ENCODE results near the gene RPGRIP1L. TPM values are rescaled to one million over a fixed set of nuclear protein-coding genes. Genes with fewer than 3 reads are reported as not detected.

Gene RPGRIP1L
- total and polyA plus RNA-seq, 2 donors from 2014 or later: 4.3 to 10.2 TPM

- no peaks in the 10 kb centered on the region for H3K27me3 ChIP-seq (ENCODE audit: control insufficient read depth, insufficient read depth, low read length)
- H3K27ac ChIP-seq (ENCODE audit: low read depth in 2 of 2, low read length in 2 of 2): no peak overlapping the region
- H3K9me3 ChIP-seq (ENCODE audit: control insufficient read depth in 2 of 3, insufficient read depth in 1 of 3, low read length in 3 of 3): no peaks in the 10 kb centered on the region
- DNase-seq: no peak
- H3K4me1 ChIP-seq (ENCODE audit: control insufficient read depth in 2 of 3, insufficient read depth in 2 of 3, low read depth in 1 of 3, low read length in 3 of 3): no peaks in the 10 kb centered on the region
- no peak for FAIRE-seq
- no peak for TF ChIP-seq CTCF (IDR thresholded peaks at IDR 0.05; ENCODE audit: borderline replicate concordance, extremely low read depth, insufficient read depth)
- H3K4me3 ChIP-seq (ENCODE audit: low read length in 3 of 3): no peak overlapping the region
- peaks cover 0 to 2% (median 0%) of the 10 kb centered on the region in 3 donors for H3K36me3 ChIP-seq (ENCODE audit: control insufficient read depth in 2 of 3, insufficient read depth in 3 of 3, low read length in 3 of 3)
- no peak overlapping the region for H3K9ac ChIP-seq (ENCODE audit: low read length in 3 of 3)
- intact Hi-C loops (cut with DNase I): no loop called here
Observed at GRCh38 chr16:53632526-53632925, 71.1 kb downstream of the RPGRIP1L start.

- no peak for TF ChIP-seq CTCF (IDR thresholded peaks at IDR 0.05; ENCODE audit: borderline replicate concordance, extremely low read depth, insufficient read depth)
- Histone ChIP-seq H3K4me1 (ENCODE audit: control insufficient read depth in 2 of 3, insufficient read depth in 2 of 3, low read depth in 1 of 3, low read length in 3 of 3) (no peaks in the 10 kb centered on the region), H3K27ac (ENCODE audit: low read depth in 2 of 2, low read length in 2 of 2) (no peak overlapping the region), H3K9ac (ENCODE audit: low read length in 3 of 3) (no peak overlapping the region), H3K4me3 (ENCODE audit: low read length in 3 of 3) (no peak overlapping the region), H3K36me3 (ENCODE audit: control insufficient read depth in 2 of 3, insufficient read depth in 3 of 3, low read length in 3 of 3) (no peaks in the 10 kb centered on the region), H3K27me3 (ENCODE audit: control insufficient read depth, insufficient read depth, low read length) (no peaks in the 10 kb centered on the region), H3K9me3 (ENCODE audit: control insufficient read depth in 2 of 3, insufficient read depth in 1 of 3, low read length in 3 of 3) (no peaks in the 10 kb centered on the region)
- DNase-seq (no peak), FAIRE-seq (no peak)
- intact Hi-C loops (cut with DNase I): no loop called here
Observed at GRCh38 chr16:53631236-53632025, 72.2 kb downstream of the RPGRIP1L start.

GRCh38 chr16:53629607-53630312 lies 73.9 kb downstream of the RPGRIP1L start:
- DNase-seq: no peak
- H3K9ac ChIP-seq (ENCODE audit: low read length in 3 of 3): no peak overlapping the region
- intact Hi-C loops (cut with DNase I): no loop called here

More at GRCh38 chr16:53629607-53630312, 73.9 kb downstream of the RPGRIP1L start:
- Histone ChIP-seq H3K27me3 (ENCODE audit: control insufficient read depth, insufficient read depth, low read length) (no peaks in the 10 kb centered on the region), H3K4me1 (ENCODE audit: control insufficient read depth in 2 of 3, insufficient read depth in 2 of 3, low read depth in 1 of 3, low read length in 3 of 3) (no peaks in the 10 kb centered on the region), H3K27ac (ENCODE audit: low read depth in 2 of 2, low read length in 2 of 2) (no peak overlapping the region), H3K9me3 (ENCODE audit: control insufficient read depth in 2 of 3, insufficient read depth in 1 of 3, low read length in 3 of 3) (no peaks in the 10 kb centered on the region), H3K4me3 (ENCODE audit: low read length in 3 of 3) (no peak overlapping the region), H3K36me3 (ENCODE audit: control insufficient read depth in 2 of 3, insufficient read depth in 3 of 3, low read length in 3 of 3) (no peaks in the 10 kb centered on the region)
- no peak for FAIRE-seq
- TF ChIP-seq CTCF (IDR thresholded peaks at IDR 0.05; ENCODE audit: borderline replicate concordance, extremely low read depth, insufficient read depth): no peak
